Stimulated activated CD4-positive, alpha-beta T cell treated with anti-CD3 and anti-CD28 coated beads, Interleukin-4, amount 100 ng/mL, for 1 hour (primary cell): ENCODE measurements around the gene EPHA1.
"Not testable (repeated sequence)": the region's sequence is repeated elsewhere in the genome, so short reads cannot be mapped to it uniquely, and the experiment has no call there.

Experiments
- DNase-seq: peaks from one replicate; pipeline ENCODE4 v3.0.0-alpha.2; 2020

Gene EPHA1

GRCh38 chr7:143429770-143430698 lies 21.4 kb upstream of the EPHA1 start:
- DNase-seq: no peak

- no peak for DNase-seq
Observed at GRCh38 chr7:143426479-143427142, 18.0 kb upstream of the EPHA1 start.

- DNase-seq: not testable (repeated sequence)
Observed at GRCh38 chr7:143424476-143424875, 15.8 kb upstream of the EPHA1 start.

GRCh38 chr7:143422033-143422432 lies 13.4 kb upstream of the EPHA1 start:
- DNase-seq: no peak

GRCh38 chr7:143420624-143421023 lies 12.0 kb upstream of the EPHA1 start:
- DNase-seq: not testable (repeated sequence)

DNA sequence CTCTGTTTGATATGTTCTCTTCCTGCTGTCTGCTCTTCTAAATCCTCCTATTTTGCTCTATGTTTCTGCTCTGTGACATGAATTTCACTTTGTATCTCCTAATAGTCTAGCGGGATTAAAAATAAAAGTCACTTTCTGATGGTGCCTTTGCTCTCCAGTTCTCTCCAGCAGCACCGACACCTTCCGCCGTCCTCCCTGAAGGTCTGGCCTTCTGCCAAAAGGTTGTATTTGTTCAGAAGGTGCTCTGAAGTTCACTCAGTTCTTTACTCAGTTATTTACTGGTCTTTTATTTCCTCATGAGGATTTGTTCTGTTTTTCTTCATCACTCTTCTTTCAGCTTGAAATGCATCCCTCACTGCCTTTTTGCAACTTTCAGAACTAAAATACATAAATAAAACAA lies 11.2 kb upstream of the EPHA1 start:
- DNase-seq: no peak

DNA sequence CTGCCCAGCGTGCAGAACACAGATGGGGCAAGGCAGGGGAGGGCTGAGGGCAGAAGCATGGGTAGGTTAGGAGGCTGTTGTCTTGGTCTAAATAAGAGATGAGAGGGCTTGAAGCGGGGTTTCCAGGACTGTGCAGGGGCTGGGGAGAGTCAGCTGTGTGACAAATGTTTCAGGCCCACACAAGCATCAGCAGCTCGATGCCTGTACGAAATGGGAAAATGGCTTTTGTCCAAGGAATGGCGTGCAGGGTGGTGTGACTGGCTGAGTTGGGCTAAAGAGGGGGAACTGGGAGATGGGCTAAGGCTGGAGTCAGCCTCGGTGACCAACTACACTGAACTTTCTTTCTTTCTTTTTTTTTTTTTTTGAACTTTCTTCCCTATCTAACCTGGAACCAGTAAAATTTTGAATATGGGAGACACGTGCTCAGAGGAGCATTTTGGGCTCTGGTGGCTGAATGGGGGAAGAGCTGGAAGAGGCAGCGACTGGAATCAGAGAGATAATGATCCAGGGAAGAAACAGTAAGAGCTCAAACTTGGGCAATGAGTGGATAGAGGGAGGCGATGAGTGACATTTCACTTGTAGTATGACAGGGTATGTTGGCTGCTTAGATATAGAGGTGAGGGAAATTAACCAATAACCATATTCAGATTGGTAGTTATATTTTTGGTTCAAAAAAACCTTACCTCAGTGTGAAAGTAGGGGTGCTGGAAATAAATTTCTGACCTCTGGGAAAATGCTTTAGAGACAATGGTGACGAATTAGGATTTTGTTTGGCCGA lies 10.2 kb upstream of the EPHA1 start:
- no peak for DNase-seq

DNA sequence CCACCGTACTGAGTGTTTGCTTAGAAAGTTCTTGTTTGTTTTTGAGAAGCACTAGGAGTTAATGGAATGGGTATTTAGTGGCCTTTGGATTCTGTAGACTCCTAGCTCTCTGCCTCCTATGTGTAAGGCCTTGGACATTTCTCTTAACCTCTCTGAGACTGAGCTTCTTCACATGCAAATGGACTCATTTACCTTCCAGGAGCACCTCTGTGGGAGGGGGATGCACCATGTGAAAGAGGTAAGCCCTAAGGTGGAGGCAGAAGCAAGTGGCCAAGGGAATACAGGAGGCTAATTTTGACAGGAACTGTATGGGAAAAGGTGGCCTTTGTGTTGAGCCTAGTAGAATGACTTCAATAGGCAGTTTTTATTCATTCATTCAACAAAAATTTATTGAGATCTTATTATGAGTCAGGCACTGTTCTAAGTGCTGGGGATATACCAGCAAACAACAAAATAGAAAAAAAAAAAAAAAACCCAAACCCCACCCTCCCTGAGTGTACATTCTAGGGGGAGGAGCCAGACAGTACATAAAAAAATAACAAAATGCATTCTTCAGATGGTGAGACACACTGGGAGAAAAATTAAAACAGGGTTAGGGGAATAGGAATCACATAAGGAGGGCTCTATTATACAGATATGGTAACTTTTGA lies 9.2 kb upstream of the EPHA1 start:
- no peak for DNase-seq

GRCh38 chr7:143416565-143417149 lies 8.0 kb upstream of the EPHA1 start:
- no peak for DNase-seq

- DNase-seq: no peak
Observed at GRCh38 chr7:143415742-143416397, 7.2 kb upstream of the EPHA1 start.

DNA sequence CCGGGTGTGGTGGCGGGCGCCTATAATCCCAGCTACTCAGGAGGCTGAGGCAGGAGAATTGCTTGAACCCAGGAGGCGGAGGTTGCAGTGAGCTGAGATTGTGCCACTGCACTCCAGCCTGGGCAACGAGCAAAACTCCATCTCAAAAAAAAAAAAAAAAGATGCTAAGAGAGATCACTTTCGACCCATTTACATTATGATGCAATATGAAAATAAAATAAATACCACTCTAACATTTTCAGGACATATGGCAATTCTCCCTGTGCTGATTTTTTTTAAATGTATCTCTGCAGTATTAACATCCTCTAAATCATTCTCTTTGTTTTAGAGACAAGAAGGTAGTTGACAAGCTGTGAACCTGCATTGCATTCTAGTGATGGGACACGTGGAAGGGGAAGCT lies 6.6 kb upstream of the EPHA1 start:
- DNase-seq: not testable (repeated sequence)

DNA sequence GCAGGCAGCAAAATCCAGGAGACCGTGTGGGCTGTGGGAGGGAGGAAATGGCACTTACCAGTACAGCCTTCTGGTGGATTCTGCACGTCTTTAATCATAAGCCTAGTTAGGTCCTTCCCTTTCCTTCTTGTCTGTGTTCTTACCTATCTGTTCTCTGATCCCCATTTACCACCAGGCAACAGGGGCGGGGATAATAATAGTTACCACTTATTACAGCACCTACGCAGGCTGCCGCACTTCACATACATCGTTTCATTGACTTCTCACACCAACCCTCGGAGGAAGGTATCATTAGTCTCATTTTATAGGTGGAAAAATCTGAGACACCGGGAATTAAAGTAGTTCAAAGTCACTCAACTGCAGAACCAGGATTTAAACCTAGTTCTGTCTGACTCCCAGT lies 4.5 kb upstream of the EPHA1 start:
- DNase-seq: no peak

DNA sequence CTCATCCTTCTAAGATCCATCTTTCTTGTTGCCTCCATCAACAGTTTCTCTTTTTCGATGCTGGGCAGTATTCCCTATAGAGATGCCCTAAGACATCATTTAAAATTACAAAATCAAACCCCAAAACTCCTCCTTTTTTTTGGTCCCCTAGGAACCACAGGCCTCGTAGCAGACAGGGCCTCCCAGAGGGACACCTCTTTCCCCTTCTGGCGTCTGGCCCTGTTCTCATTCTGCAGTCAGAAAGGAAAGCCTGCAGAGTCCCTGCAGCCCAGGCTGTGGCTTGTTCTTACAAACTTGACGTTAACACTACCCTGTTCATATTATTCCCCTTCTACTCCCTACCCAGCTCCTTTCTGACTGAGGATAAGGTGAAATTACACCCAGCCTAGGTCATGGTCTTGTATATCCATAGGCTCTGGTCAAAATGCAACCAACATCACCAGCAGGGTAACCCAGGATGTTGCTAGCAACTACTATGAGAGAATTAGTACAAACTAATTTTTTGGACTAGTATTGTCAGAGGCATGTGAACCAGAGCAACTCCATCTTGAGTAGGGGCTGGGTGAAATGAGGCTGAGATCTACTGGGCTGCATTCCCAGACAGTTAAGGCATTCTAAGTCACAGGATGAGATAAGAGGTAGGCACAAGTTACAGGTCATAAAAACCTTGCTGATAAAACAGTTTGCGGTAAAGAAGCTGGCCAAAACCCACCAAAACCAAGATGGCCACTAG lies 3.5 kb upstream of the EPHA1 start:
- DNase-seq: no peak

GRCh38 chr7:143410521-143411004 lies 1.9 kb upstream of the EPHA1 start:
- no peak for DNase-seq

DNA sequence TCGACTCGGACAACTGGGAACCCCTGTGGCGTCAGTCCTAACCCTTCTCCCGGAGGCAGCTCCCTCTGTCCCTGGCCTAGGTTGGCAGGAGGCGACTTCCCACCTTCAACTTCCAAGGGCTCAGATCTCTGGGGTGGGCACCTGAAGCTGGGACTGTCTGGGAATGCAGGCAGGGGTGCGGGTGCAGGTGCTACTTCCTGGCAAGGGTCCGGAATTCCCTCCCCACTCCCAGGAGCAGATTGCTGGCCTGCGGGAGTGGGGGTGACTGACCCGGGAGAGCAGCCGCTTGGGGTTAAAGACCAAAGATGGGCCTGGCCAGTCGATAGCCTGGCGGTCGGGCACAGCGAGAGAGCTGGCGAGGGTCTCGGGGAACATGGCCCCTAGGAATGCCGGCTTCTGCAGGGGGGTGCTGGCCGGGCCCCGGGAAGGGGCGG lies 387 bp downstream of the EPHA1 start:
- DNase-seq: no peak

DNA sequence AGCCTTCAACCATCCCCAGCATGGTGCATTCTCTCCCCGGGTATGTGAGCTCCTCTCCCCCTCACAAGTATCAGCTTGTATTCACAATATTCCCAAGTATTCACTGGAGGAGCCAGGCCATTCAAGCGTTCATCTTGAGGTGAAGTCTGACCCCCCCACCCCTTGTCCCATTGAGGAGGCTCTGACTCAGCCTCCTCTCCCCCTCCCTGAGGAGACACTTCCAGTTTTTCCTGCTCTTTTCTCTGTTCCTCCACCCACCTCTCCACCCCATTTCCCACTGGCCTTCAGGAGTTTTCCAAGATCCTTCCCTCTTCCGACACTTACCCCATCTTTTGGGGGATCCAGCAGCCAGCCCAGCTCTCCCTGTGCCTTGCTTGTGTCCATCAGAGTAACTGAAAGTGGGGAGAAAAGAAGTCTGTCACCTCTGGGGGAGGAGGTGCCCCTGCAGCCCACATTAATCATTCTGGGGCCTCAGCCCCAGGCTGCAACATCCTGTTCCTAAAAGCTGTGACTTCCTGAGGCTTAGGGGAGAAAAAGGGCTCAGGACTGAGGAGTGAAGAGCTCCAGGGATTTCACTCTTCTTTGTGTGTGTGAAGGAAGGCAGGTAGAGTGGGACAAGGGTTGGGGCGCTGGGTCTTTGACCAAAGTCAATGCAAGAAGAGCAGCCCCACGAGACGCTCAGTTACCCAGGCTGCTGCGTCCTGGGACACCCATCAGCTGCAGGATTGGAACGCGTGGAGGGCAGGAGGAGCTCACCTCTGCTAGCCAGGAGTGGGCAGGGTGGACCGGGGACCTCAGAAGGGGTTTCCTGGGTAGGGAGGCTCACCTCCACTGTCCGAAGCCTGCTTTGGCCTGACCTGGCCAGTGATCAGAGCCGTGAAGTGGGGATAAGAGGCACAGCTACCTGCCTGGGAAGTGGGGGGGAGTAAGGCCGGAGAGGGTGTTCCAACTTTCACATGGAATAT lies 1.1 kb downstream of the EPHA1 start:
- DNase-seq: no peak

GRCh38 chr7:143406002-143406357 lies 2.7 kb downstream of the EPHA1 start:
- DNase-seq: no peak

DNA sequence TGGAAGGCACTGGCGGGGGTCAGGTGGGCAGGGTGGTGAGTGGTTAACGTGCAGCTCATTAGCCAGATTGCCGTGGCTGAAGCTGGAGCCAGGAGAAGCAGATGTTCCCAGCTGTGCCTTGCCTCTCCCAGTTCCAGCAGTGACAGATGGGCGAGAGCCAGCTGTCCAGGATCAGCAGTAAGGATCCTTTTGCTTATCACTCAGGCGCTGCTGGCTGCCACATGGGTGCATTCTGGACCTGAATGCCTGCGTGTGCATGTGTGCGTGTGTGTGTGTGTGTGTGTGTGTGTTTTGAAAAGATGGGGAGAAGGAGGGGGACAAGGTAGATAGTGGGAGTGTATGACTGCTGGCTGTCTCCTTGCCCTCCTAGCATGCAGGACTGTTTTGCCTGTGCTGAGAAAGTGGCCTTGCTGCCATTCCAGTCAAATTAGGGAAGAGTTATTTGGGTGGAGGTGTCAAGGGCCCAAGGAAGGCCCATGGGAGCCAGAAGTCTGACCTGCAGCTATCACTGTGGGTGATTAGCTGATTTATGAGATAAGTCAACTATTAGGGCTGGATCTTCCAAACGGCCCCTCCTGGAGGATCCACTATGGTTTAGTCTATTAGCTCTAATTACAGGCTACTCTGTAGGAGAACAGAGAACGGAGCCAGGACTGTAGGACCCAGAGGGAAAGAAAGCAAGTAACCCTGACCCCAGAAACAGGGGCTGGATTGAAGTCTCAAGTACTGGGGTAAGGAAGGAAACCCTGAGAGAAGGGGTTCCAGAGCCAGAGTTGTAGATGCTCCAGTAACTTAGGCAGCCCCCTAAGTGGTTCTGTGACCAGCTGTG lies 3.3 kb downstream of the EPHA1 start:
- DNase-seq: no peak

GRCh38 chr7:143402233-143402632 lies 6.4 kb downstream of the EPHA1 start:
- not testable (repeated sequence) for DNase-seq
